ENCODE measurements around the gene ALDH3B1.

DNA sequence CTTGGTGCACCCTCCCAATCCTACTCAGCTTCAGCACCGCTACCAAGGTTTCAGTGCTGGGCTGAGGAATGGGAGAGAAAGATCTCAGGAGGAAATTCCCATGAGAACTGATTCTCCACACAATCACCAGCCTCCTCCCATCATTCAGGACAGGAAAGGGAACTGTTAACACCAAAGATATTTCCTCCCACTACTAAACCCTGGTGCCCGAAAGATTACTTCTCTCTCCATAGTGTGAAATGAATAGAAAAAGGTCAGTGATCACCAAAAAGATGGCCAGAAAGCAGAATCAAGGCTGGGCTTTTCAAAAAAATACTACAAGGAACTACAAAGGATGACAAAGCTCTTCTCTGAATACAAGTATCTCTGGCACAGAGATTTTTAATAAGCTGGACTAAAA, 54.8 kb downstream of the ALDH3B1 start:
- TF ChIP-seq, protein P1, sequence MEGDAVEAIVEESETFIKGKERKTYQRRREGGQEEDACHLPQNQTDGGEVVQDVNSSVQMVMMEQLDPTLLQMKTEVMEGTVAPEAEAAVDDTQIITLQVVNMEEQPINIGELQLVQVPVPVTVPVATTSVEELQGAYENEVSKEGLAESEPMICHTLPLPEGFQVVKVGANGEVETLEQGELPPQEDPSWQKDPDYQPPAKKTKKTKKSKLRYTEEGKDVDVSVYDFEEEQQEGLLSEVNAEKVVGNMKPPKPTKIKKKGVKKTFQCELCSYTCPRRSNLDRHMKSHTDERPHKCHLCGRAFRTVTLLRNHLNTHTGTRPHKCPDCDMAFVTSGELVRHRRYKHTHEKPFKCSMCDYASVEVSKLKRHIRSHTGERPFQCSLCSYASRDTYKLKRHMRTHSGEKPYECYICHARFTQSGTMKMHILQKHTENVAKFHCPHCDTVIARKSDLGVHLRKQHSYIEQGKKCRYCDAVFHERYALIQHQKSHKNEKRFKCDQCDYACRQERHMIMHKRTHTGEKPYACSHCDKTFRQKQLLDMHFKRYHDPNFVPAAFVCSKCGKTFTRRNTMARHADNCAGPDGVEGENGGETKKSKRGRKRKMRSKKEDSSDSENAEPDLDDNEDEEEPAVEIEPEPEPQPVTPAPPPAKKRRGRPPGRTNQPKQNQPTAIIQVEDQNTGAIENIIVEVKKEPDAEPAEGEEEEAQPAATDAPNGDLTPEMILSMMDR (conservative IDR thresholded peaks at IDR 0.05; ENCODE audit: low read depth, low read length), result no peak
- TF ChIP-seq POLR2A (IDR thresholded peaks at IDR 0.05; ENCODE audit: low read depth, low read length) (no peak), MAFK (IDR thresholded peaks at IDR 0.05; ENCODE audit: low read depth, low read length) (no peak), RCOR1 (IDR thresholded peaks at IDR 0.05; ENCODE audit: insufficient replicate concordance, low read length) (no peak), RAD21 (IDR thresholded peaks at IDR 0.05; ENCODE audit: low read length) (no peak), BHLHE40 (IDR thresholded peaks at IDR 0.05; ENCODE audit: low read depth, low read length) (no peak), CEBPB (IDR thresholded peaks at IDR 0.05; ENCODE audit: low read depth, low read length) (no peak)
- TF ChIP-seq, protein P2, sequence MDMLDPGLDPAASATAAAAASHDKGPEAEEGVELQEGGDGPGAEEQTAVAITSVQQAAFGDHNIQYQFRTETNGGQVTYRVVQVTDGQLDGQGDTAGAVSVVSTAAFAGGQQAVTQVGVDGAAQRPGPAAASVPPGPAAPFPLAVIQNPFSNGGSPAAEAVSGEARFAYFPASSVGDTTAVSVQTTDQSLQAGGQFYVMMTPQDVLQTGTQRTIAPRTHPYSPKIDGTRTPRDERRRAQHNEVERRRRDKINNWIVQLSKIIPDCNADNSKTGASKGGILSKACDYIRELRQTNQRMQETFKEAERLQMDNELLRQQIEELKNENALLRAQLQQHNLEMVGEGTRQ (IDR thresholded peaks at IDR 0.05; ENCODE audit: low read depth, low read length), result no peak
- TF ChIP-seq, protein P3, sequence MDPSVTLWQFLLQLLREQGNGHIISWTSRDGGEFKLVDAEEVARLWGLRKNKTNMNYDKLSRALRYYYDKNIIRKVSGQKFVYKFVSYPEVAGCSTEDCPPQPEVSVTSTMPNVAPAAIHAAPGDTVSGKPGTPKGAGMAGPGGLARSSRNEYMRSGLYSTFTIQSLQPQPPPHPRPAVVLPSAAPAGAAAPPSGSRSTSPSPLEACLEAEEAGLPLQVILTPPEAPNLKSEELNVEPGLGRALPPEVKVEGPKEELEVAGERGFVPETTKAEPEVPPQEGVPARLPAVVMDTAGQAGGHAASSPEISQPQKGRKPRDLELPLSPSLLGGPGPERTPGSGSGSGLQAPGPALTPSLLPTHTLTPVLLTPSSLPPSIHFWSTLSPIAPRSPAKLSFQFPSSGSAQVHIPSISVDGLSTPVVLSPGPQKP (IDR thresholded peaks at IDR 0.05; ENCODE audit: borderline replicate concordance, low read depth, low read length), result no peak

Data from IMR-90 (cell line).